Adipocyte (in vitro differentiated cells): Measurements from ENCODE around the gene CNOT1.

Experiments
- DNase-seq: peaks from one replicate; pipeline ENCODE4 v3.0.0-alpha.2; 2015; ENCODE audit warnings: low read depth
- H3K27me3 ChIP-seq: replicated peaks from 2 replicates; pipeline ENCODE4 v1.7.0; 2013; ENCODE audit warnings: mild to moderate bottlenecking, low read length, moderate library complexity; ENCODE audit not compliant: control insufficient read depth, insufficient read depth
- H3K36me3 ChIP-seq: 2 replicates; pipeline ENCODE4 v1.7.0; 2013; ENCODE audit warnings: low read length, mild to moderate bottlenecking, moderate library complexity; ENCODE audit not compliant: control insufficient read depth, insufficient read depth, severe bottlenecking
- H3K4me1 ChIP-seq: 2 replicates; pipeline ENCODE4 v1.7.0; 2013; ENCODE audit warnings: mild to moderate bottlenecking, low read length, moderate library complexity; ENCODE audit not compliant: control insufficient read depth, insufficient read depth
- H3K4me3 ChIP-seq: 2 replicates; pipeline ENCODE4 v1.7.0; 2013; ENCODE audit warnings: mild to moderate bottlenecking, low read length, moderate library complexity
- H3K9ac ChIP-seq: 2 replicates; pipeline ENCODE4 v1.7.0; 2013; ENCODE audit warnings: mild to moderate bottlenecking, low read length, moderate library complexity
- H3K9me3 ChIP-seq: 2 replicates; pipeline ENCODE4 v1.7.0; 2013; ENCODE audit warnings: mild to moderate bottlenecking, low read length, moderate library complexity; ENCODE audit not compliant: control insufficient read depth

The CNOT1 gene

DNA sequence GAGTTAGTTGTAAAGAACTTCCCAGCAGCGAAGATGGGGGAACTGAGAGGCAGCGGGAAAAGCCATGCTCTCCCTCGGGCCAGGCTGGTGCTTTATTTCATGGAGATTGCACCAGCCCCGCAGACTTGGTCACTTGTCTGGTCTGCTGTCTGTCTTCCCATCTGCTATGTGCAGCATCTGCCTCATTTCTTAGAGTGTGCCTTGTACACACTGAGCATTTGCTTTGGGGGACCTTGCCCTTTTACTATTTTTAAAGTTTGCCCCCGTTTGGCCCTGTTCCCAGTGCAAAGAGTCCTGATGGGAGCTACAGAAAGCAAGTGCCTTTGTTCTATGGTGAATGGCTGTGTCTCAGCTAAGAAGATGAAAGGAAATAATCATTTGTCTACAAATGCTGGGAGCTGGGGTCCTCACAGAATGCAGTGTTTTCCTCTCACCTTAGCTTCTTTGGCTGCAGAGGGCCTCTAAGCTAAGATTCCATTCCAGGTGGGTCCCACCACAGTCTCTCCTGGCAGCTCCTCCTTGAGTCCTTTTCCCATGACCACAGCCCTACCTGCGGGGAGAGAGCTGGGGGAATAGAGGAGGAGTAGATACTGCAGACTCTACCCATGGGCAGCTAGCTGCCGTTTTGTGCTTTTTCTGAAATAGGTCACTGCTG lies 25.1 kb upstream of the CNOT1 start:
- DNase-seq: no peak
- peaks cover 4% of the 10 kb centered on the region for H3K9me3 ChIP-seq
- no peaks in the 10 kb centered on the region for H3K27me3 ChIP-seq
- H3K36me3 ChIP-seq: no peaks in the 10 kb centered on the region
- H3K4me1 ChIP-seq: peaks cover 14% of the 10 kb centered on the region
- no peak overlapping the region for H3K9ac ChIP-seq
- H3K4me3 ChIP-seq: no peak overlapping the region

DNA sequence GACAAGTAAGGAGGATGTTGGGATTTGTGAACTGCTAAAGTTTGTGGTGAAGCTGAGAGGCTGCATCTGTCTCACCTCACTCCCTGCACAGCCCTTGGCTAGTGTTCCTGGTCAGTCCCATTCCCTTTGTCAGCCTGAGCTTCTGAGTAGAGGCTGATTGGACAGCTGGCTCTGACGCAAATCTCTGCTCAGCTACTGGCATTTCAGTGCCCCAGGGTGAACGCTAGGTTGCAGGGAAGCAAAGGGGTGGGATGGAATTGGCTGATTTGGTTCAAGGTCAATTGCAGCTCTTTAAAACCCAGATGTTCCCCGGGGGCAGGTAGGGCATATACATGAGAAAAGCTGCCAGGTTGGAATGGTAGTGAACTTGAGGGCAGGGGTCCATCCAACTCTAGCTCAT lies 23.1 kb upstream of the CNOT1 start:
- Histone ChIP-seq H3K36me3 (no peaks in the 10 kb centered on the region), H3K9me3 (no peaks in the 10 kb centered on the region), H3K9ac (no peak overlapping the region), H3K4me3 (no peak overlapping the region), H3K27me3 (no peaks in the 10 kb centered on the region), H3K4me1 (peaks cover 17% of the 10 kb centered on the region)
- DNase-seq: no peak

DNA sequence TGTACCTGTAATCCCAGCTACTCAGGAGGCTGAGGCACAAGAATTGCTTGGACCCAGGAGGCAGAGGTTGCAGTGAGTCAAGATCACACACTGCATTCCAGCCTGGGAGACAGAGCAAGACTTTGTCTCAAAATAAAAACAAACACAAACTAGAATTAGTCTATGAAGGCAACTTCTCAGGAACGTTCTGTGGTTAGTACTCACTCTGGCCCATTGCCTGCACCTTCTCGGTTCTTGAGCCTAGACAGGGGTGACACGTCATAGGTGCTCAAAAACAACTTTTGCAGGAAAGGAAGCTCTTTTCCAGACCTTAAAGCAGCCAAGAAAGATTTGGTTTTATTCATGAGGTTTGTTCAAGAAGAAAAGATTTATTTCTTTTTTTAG lies 22.3 kb upstream of the CNOT1 start:
- Histone ChIP-seq H3K27me3 (no peaks in the 10 kb centered on the region), H3K4me1 (peaks cover 17% of the 10 kb centered on the region), H3K36me3 (no peaks in the 10 kb centered on the region), H3K9ac (no peak overlapping the region), H3K9me3 (no peaks in the 10 kb centered on the region), H3K4me3 (no peak overlapping the region)
- peak; percentile 42 for DNase-seq

DNA sequence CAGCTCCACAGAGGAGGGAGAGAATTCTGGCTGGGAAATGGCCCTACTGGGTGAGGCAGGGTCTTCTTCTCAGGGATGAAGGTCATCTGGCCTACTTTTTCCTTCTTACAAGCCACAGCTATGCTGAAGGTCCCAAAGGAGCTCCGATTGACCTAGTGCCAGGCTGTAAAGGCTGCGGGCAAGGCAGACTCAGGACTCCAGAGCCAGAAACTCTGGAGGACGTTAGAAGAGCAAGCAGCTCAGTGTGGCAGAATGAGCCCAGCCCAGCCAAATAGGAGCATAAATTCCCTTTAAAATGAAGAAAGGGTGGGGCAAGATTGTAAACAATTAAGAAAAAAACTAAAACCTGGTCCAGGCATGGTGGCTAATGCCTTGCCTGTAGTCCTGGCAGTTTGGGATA lies 20.1 kb upstream of the CNOT1 start:
- no peaks in the 10 kb centered on the region for H3K27me3 ChIP-seq
- no peaks in the 10 kb centered on the region for H3K36me3 ChIP-seq
- H3K9ac ChIP-seq: no peak overlapping the region
- DNase-seq: no peak
- H3K9me3 ChIP-seq: no peaks in the 10 kb centered on the region
- H3K4me1 ChIP-seq: peaks cover 17% of the 10 kb centered on the region
- no peak overlapping the region for H3K4me3 ChIP-seq

DNA sequence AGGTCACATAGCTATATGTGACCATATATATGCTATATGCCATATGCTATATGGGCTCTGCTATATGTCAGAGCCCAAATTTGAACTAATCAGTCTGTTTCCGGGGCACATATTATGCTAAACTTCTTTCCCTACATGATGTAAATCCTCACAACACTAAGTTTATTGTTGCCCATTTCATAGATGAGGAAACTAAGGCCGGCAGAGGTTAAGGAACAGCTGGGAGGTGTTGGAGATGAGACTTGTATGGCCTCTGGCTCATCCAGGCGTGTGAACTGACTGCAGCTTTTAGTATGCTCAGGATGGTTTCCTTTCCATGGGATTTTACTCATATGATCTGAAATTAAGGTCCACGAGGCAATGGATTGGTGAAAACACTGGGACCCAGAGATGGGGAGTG lies 17.5 kb upstream of the CNOT1 start:
- Histone ChIP-seq H3K36me3 (no peaks in the 10 kb centered on the region), H3K27me3 (no peaks in the 10 kb centered on the region), H3K4me3 (no peak overlapping the region), H3K9ac (no peak overlapping the region), H3K9me3 (no peaks in the 10 kb centered on the region), H3K4me1 (peaks cover 15% of the 10 kb centered on the region)
- no peak for DNase-seq

DNA sequence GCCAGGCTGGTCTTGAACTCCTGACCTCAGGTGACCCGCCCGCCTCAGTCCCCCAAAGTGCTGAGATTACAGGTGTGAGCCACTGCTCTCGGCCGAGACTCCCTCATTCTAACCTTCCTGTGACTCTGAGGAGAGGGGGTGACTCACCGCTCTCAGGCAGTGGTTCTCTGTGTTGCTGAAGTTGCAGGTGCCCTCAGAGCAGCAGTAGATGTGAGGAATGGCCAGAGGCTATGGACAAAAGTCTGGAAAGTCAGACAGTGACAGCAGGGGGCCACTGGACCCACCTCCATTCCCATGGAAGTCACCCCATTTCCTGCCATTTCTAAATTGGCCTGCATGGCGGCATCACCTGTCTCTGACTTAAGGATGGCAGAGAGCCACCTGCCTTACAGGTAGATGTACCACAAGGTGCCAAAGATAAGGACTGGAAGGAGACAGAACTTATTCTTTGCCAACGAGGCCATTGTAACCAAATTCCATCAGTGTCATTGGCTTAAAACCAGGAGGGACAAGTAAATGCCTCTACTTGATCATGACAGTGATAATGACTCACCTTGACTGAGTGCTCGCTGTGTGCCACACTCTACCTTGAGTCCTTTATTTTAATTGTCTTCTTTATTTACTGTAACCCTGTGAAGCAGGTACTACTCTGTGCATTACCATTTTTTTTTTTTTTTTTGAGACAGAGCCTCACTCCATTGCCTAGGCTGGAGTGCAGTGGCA lies 15.3 kb upstream of the CNOT1 start:
- H3K27me3 ChIP-seq: no peaks in the 10 kb centered on the region
- H3K9ac ChIP-seq: no peak overlapping the region
- no peak for DNase-seq
- H3K4me1 ChIP-seq: peaks cover 5% of the 10 kb centered on the region
- no peak overlapping the region for H3K4me3 ChIP-seq
- H3K9me3 ChIP-seq: no peaks in the 10 kb centered on the region
- H3K36me3 ChIP-seq: no peaks in the 10 kb centered on the region

DNA sequence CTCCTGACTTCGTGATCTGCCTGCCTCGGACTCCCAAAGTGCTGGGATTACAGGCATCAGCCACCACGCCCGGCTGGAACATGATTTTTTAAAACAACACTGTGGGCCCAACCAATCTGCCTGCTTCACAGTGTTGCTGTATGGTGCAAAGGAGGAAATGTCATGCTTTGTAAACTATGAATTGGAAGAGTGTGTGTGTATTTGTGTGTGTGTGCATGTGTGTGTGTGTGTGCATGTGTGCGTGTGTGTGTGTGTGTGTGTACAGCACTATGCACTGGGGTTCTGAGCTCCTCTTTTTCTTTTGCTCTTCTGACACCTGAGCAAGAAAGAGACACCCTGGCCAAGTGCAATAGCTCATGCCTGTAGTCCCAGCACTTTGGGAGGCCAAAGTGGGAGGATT lies 14.5 kb upstream of the CNOT1 start:
- Histone ChIP-seq H3K27me3 (no peaks in the 10 kb centered on the region), H3K4me1 (no peaks in the 10 kb centered on the region), H3K9ac (no peak overlapping the region), H3K36me3 (no peaks in the 10 kb centered on the region), H3K4me3 (no peak overlapping the region), H3K9me3 (no peaks in the 10 kb centered on the region)
- no peak for DNase-seq

DNA sequence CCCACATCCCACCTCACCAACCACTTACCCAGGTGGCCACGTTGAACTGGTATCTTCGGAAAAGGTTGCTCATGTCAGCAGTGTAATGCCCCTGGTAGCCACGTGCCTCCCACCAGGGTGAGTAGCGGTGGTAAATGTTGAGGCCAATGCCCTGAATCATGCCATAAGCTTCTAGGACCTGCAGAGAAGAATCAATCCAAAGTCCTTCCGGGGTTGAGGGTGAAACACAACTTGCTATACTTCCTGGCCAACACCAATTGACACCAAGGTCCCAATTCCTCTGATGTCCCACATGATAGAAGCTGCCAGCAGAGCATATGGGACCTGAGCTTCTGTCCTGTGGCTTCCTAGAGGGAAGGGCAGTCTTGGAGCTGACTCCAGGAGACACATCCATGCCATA lies 11.3 kb upstream of the CNOT1 start:
- no peak for DNase-seq
- Histone ChIP-seq H3K9ac (no peak overlapping the region), H3K36me3 (no peaks in the 10 kb centered on the region), H3K4me1 (peaks cover 11% of the 10 kb centered on the region), H3K4me3 (no peak overlapping the region), H3K9me3 (no peaks in the 10 kb centered on the region), H3K27me3 (no peaks in the 10 kb centered on the region)

DNA sequence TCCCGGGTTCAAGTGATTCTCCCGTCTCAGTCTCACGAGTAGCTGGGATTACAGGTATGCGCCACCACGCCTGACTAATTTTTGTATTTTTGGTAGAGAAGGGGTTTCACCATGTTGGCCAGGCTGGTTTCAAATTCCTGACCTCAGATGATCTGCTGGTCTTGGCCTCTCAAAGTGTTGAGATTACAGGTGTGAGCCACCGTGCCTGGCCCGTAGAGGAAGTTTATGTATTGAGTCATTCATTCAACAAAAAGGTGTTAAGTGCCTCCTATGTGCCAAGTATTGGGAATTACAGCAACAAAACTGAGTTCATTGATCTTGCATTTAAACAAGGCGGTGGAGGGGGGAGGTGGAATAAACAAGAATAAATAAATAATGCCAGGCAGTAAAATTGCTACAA lies 10.2 kb upstream of the CNOT1 start:
- Histone ChIP-seq H3K9me3 (no peaks in the 10 kb centered on the region), H3K27me3 (no peaks in the 10 kb centered on the region), H3K4me1 (peaks cover 11% of the 10 kb centered on the region), H3K4me3 (no peak overlapping the region), H3K36me3 (no peaks in the 10 kb centered on the region), H3K9ac (no peak overlapping the region)
- no peak for DNase-seq

DNA sequence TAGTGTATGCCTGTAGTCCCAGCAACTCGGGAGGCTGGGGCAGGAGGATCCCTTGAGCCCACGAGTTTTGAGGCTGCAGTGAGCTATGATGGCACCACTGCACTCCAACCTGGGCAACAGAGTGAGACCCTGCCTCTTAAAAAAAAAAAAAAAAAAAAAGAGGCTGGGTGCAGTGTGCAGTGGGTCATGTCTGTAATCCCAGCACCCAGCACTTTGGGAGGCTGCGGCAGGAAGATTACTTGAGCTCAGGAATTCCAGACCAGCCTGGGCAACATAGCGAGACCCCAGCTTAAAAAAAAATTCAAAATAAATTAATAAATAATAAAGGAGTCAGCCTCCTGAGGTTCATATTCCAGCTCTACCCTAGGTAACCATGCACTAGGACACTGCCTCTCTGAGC lies 9.6 kb upstream of the CNOT1 start:
- no peak overlapping the region for H3K9ac ChIP-seq
- DNase-seq: no peak
- no peaks in the 10 kb centered on the region for H3K36me3 ChIP-seq
- H3K9me3 ChIP-seq: no peaks in the 10 kb centered on the region
- no peaks in the 10 kb centered on the region for H3K27me3 ChIP-seq
- no peak overlapping the region for H3K4me3 ChIP-seq
- peaks cover 11% of the 10 kb centered on the region for H3K4me1 ChIP-seq

DNA sequence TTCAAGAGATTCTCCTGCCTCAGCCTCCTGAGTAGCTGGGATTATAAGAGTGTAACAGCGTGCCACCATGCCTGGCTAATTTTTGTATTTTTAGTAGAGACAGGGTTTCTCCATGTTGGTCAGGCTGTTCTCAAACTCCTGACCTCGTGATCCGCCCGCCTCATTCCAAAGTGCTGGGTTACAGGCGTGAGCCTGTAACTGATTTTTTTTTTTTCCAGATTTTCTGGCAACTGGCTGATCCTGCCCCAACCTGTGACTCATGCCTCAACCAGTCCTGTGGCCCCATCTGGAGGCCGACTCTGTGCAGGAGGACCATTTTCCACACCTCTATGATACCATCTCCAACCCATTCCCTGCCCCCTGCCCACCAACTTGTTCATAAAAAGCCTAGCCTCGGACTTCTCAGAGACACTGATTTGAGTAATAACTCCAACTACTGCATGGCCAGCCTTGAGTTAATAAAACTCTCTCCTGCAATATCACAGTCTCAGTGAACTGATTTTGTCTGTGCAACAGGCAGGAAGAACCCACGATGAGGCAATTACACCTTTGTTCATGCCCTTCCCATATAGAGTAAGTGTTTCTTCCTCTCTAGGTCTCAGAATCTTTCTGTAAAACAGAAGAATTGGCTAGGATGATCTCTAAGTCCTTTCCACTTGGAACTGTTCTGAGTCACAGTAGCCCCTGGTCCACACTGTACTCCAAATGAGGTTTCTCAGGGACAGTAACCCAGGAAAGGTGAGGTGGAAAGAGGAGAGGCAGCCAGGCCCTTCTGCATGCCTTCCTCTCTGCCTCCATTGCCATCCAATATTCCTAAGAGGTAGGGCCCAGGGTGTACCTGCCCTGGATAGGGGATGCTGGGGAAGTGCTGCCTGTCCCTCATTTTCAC lies 8.8 kb upstream of the CNOT1 start:
- peak; percentile 95 for DNase-seq
- H3K27me3 ChIP-seq: no peaks in the 10 kb centered on the region
- no peak overlapping the region for H3K4me3 ChIP-seq
- no peak overlapping the region for H3K9ac ChIP-seq
- no peaks in the 10 kb centered on the region for H3K36me3 ChIP-seq
- H3K9me3 ChIP-seq: no peaks in the 10 kb centered on the region
- peaks cover 11% of the 10 kb centered on the region for H3K4me1 ChIP-seq
